ENCODE results near the gene EFNA5. TPM values are rescaled to one million over a fixed set of nuclear protein-coding genes. Genes with fewer than 3 reads are reported as not detected.

EFNA5 gene
- total and polyA plus RNA-seq, 2 of the 8 experiments (the other 6 are each of a cell fraction or from before 2014, with no cell fraction given), result 9.6 to 21.8 TPM

DNA sequence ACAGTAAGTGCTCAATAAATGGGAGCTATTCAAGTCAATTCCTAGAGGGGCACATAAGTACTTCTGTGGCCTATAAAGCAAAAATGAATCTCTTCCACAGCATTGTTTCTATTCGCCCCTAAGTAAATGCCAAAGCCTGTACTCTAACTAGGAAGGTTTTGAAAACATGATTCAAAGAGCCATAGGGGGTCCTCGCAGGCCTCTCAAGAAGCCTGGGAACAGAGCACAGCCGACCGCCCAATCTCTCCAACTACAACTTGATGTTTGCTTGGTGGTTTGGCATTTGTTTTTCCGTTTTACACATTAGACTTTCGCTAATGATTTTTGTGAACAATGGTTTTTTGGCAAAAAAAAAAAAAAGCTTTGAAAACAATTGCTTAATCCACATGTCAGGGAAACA is 19.4 kb downstream of the EFNA5 start (continued):
- TF ChIP-seq, protein P1, sequence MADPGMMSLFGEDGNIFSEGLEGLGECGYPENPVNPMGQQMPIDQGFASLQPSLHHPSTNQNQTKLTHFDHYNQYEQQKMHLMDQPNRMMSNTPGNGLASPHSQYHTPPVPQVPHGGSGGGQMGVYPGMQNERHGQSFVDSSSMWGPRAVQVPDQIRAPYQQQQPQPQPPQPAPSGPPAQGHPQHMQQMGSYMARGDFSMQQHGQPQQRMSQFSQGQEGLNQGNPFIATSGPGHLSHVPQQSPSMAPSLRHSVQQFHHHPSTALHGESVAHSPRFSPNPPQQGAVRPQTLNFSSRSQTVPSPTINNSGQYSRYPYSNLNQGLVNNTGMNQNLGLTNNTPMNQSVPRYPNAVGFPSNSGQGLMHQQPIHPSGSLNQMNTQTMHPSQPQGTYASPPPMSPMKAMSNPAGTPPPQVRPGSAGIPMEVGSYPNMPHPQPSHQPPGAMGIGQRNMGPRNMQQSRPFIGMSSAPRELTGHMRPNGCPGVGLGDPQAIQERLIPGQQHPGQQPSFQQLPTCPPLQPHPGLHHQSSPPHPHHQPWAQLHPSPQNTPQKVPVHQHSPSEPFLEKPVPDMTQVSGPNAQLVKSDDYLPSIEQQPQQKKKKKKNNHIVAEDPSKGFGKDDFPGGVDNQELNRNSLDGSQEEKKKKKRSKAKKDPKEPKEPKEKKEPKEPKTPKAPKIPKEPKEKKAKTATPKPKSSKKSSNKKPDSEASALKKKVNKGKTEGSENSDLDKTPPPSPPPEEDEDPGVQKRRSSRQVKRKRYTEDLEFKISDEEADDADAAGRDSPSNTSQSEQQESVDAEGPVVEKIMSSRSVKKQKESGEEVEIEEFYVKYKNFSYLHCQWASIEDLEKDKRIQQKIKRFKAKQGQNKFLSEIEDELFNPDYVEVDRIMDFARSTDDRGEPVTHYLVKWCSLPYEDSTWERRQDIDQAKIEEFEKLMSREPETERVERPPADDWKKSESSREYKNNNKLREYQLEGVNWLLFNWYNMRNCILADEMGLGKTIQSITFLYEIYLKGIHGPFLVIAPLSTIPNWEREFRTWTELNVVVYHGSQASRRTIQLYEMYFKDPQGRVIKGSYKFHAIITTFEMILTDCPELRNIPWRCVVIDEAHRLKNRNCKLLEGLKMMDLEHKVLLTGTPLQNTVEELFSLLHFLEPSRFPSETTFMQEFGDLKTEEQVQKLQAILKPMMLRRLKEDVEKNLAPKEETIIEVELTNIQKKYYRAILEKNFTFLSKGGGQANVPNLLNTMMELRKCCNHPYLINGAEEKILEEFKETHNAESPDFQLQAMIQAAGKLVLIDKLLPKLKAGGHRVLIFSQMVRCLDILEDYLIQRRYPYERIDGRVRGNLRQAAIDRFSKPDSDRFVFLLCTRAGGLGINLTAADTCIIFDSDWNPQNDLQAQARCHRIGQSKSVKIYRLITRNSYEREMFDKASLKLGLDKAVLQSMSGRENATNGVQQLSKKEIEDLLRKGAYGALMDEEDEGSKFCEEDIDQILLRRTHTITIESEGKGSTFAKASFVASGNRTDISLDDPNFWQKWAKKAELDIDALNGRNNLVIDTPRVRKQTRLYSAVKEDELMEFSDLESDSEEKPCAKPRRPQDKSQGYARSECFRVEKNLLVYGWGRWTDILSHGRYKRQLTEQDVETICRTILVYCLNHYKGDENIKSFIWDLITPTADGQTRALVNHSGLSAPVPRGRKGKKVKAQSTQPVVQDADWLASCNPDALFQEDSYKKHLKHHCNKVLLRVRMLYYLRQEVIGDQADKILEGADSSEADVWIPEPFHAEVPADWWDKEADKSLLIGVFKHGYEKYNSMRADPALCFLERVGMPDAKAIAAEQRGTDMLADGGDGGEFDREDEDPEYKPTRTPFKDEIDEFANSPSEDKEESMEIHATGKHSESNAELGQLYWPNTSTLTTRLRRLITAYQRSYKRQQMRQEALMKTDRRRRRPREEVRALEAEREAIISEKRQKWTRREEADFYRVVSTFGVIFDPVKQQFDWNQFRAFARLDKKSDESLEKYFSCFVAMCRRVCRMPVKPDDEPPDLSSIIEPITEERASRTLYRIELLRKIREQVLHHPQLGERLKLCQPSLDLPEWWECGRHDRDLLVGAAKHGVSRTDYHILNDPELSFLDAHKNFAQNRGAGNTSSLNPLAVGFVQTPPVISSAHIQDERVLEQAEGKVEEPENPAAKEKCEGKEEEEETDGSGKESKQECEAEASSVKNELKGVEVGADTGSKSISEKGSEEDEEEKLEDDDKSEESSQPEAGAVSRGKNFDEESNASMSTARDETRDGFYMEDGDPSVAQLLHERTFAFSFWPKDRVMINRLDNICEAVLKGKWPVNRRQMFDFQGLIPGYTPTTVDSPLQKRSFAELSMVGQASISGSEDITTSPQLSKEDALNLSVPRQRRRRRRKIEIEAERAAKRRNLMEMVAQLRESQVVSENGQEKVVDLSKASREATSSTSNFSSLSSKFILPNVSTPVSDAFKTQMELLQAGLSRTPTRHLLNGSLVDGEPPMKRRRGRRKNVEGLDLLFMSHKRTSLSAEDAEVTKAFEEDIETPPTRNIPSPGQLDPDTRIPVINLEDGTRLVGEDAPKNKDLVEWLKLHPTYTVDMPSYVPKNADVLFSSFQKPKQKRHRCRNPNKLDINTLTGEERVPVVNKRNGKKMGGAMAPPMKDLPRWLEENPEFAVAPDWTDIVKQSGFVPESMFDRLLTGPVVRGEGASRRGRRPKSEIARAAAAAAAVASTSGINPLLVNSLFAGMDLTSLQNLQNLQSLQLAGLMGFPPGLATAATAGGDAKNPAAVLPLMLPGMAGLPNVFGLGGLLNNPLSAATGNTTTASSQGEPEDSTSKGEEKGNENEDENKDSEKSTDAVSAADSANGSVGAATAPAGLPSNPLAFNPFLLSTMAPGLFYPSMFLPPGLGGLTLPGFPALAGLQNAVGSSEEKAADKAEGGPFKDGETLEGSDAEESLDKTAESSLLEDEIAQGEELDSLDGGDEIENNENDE (IDR thresholded peaks at IDR 0.05; ENCODE audit: insufficient replicate concordance, low read length), result no peak

Measured in H1 (cell line).